Brain microvascular endothelial cell (primary cell): Measurements from ENCODE around the gene POLD3.
A peak's percentile ranks its signal among the peaks of the same experiment; 100 is the strongest.

Experiments used
- DNase-seq: peaks from one replicate; pipeline ENCODE4 v3.0.0-alpha.2; 2020
- H3K27ac ChIP-seq: fragments of 250-450 bp; sonication (Bioruptor Pico); 2 replicates; pipeline ENCODE4 v1.5.1; 2020; ENCODE audit warnings: mild to moderate bottlenecking, moderate library complexity
- H3K27me3 ChIP-seq: fragments of 250-450 bp; sonication (Bioruptor Pico); replicated peaks from 2 replicates; pipeline ENCODE4 v1.5.1; 2020; ENCODE audit warnings: mild to moderate bottlenecking
- H3K36me3 ChIP-seq: fragments of 250-450 bp; sonication (Bioruptor Pico); replicated peaks from 2 replicates; pipeline ENCODE4 v1.5.1; 2020; ENCODE audit warnings: mild to moderate bottlenecking
- H3K4me3 ChIP-seq: 2 replicates; pipeline ENCODE4 v1.5.1; 2011; ENCODE audit warnings: low read depth, mild to moderate bottlenecking, control low read depth, low read length, moderate library complexity
- in situ Hi-C: cut with HindIII; loops from 2 replicates; pipeline ENCODE4 v1.10.0; 2017; ENCODE audit warnings: low sequenced_read_pairs, low pct_ligation_motif_present
- TF ChIP-seq, protein P1 (sequence below): IDR thresholded peaks from 2 replicates; pipeline ENCODE4 v1.5.1; 2011; ENCODE audit warnings: low read depth, mild to moderate bottlenecking, moderate library complexity, low read length, control low read depth, inconsistent platforms; ENCODE audit errors: missing control alignments

Gene POLD3

DNA sequence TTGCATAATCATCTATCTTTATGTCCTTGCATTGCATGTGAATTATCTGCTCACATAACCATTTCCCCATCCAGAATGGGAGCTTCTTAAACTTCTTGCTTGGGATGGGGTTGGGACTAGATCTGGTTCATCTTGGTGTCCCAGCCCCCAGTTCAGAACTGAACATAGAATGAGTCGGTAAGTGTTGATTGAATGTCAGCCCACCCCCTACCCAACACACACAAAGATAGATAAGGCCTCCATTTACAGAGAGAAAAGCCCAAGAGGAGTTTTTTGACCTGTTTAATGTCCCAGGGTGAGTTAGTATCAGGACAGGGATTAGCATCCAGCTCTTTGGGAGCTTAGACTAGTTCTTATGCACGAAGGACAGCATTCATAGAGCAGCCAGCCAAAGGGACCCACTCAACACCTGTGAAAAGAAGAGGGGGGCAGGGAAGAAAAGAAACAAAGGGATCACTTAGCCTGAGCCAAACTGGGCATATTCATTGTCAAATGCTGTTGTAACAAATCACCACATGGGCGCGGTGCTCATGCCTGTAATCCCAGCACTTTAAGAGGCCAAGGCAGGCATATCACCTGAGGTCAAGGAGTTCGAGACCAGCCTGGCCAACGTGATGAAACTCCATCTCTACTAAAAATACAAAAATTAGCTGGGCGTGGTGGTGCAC is 81.4 kb downstream of the POLD3 start:
- Histone ChIP-seq H3K27ac (peak overlapping the region; percentile 99), H3K27me3 (no peaks in the 10 kb centered on the region), H3K36me3 (no peaks in the 10 kb centered on the region), H3K4me3 (no peak overlapping the region)
- in situ Hi-C loops = no loop called here
- TF ChIP-seq, protein P1, sequence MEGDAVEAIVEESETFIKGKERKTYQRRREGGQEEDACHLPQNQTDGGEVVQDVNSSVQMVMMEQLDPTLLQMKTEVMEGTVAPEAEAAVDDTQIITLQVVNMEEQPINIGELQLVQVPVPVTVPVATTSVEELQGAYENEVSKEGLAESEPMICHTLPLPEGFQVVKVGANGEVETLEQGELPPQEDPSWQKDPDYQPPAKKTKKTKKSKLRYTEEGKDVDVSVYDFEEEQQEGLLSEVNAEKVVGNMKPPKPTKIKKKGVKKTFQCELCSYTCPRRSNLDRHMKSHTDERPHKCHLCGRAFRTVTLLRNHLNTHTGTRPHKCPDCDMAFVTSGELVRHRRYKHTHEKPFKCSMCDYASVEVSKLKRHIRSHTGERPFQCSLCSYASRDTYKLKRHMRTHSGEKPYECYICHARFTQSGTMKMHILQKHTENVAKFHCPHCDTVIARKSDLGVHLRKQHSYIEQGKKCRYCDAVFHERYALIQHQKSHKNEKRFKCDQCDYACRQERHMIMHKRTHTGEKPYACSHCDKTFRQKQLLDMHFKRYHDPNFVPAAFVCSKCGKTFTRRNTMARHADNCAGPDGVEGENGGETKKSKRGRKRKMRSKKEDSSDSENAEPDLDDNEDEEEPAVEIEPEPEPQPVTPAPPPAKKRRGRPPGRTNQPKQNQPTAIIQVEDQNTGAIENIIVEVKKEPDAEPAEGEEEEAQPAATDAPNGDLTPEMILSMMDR = no peak
- DNase-seq = no peak

DNA sequence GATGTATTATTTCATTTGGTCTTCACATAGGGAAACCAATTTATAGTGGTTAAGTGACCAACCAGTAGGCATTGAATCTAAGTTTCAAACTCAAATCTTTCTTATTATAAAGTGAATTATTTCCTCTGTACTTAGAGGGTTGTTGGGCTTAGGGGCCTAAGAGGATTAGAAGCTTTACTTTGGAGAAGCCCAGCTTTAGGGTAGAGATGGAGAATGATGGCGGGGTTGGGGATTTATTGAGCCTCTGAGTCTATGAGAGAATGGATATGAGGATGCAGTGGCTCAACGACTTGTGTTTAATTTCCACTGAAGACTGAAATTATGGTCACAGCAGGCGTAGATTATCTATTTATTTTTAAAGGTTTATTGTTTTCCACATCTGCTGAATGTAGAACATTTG is 83.4 kb downstream of the POLD3 start:
- no peak overlapping the region for H3K4me3 ChIP-seq
- H3K27ac ChIP-seq = no peak overlapping the region
- TF ChIP-seq, protein P1 = no peak
- in situ Hi-C loops = no loop called here
- no peaks in the 10 kb centered on the region for H3K27me3 ChIP-seq
- no peaks in the 10 kb centered on the region for H3K36me3 ChIP-seq
- no peak for DNase-seq

DNA sequence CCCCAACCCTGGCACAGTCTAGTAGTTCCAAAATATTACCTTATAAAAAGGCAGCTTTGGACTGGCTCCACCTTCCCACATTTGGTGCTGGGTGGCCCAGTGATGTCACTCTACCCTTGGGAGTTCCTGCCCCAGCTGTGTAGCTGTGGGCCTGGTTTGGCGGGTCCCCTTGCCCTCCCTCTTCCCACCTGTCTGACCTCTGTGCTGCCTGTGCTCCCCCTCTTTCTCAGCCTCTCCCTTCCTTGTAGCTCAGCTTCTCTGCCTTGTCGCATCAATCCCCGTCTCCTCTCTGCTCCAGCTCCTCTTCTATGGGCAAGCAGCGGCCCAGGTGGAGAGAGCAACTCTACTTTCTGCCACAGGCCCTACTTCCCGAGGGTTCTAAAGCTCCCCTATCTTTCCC is 84.2 kb downstream of the POLD3 start:
- in situ Hi-C loops = no loop called here
- Histone ChIP-seq H3K36me3 (no peaks in the 10 kb centered on the region), H3K4me3 (no peak overlapping the region), H3K27ac (no peak overlapping the region), H3K27me3 (no peaks in the 10 kb centered on the region)
- TF ChIP-seq, protein P1 = no peak
- no peak for DNase-seq

DNA sequence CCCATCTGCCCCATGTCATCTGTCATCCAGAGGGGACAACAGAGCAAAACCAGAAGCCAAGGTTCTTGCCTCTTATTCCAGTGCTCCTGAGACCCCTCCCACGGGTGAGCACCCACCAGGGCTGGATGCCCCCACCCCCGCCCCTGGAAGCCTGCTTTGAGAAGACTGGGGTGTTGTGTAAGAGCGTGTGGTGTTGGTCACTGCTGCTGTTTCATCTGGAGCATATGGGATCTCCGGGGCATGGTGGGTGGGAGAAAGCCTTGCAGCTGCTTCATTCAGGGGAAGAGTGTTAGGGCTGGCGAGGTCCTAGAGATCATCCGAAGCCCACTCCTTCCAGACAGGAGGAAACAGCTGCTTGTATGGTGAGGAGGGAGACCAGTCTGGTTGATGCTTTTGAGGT is 84.7 kb downstream of the POLD3 start:
- TF ChIP-seq, protein P1 = no peak
- Histone ChIP-seq H3K4me3 (no peak overlapping the region), H3K27ac (no peak overlapping the region), H3K27me3 (no peaks in the 10 kb centered on the region), H3K36me3 (no peaks in the 10 kb centered on the region)
- DNase-seq = no peak
- in situ Hi-C loops = no loop called here

DNA sequence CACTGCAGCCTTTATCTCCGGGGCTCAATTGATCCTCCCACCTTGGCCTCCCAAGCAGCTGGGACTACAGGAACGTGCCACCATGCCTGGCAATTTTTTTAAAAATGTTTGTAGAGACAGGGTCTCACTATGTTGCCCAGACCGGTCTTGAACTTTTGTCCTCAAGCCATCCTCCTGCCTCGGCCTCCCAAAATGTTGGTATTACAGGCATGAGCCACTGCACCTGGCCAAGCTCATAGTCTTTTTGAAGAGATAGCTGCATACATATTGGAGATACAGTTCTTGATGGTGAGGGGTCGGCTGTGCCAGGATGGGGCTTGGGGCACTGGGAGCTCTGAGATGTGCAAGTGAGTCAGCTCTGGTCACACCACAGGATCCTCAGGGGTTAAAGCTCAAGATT is 85.7 kb downstream of the POLD3 start:
- H3K27me3 ChIP-seq = no peaks in the 10 kb centered on the region
- TF ChIP-seq, protein P1 = no peak
- in situ Hi-C loops = no loop called here

More for the DNA sequence above, 85.7 kb downstream of the POLD3 start:
- no peaks in the 10 kb centered on the region for H3K36me3 ChIP-seq
- H3K4me3 ChIP-seq = no peak overlapping the region
- DNase-seq = no peak
- H3K27ac ChIP-seq = no peak overlapping the region
